22Rv1 (cell line): ENCODE results near the gene RNF182.

ENCODE experiments used
- H3K27ac ChIP-seq: fragments of 450-650 bp; 2 replicates; pipeline ENCODE4 v1.5.1; 2017
- ZFX ChIP-seq: fragments of 450-650 bp; IDR thresholded peaks from 2 replicates; pipeline ENCODE4 v1.6.1; 2017; ENCODE audit warnings: antibody characterized with exemption, borderline replicate concordance
- TF ChIP-seq, protein P1 (sequence below): fragments of 450-650 bp; IDR thresholded peaks from 2 replicates; pipeline ENCODE4 v1.5.1; 2017; ENCODE audit warnings: mild to moderate bottlenecking

RNF182 gene

DNA sequence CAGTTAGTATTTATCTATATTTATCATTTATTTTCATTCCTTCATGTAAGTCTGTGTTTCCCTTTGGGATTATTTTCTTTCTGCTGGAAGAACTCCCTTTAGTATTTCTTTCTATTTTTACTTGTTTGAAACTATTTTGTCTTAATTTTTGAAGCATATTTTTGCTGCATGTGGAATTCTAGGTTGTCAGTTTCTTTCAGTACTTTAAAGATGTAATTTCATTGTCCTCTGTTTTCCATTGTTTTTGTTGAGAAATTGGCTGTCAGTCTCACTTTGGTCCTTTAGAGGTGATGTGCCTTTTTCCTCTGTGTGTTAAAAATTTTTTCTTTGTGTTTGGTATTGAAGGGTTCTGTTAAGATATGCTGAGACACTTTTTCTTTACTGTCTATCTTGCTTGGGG, 17.1 kb downstream of the RNF182 start:
- TF ChIP-seq ZFX: no peak
- TF ChIP-seq, protein P1, sequence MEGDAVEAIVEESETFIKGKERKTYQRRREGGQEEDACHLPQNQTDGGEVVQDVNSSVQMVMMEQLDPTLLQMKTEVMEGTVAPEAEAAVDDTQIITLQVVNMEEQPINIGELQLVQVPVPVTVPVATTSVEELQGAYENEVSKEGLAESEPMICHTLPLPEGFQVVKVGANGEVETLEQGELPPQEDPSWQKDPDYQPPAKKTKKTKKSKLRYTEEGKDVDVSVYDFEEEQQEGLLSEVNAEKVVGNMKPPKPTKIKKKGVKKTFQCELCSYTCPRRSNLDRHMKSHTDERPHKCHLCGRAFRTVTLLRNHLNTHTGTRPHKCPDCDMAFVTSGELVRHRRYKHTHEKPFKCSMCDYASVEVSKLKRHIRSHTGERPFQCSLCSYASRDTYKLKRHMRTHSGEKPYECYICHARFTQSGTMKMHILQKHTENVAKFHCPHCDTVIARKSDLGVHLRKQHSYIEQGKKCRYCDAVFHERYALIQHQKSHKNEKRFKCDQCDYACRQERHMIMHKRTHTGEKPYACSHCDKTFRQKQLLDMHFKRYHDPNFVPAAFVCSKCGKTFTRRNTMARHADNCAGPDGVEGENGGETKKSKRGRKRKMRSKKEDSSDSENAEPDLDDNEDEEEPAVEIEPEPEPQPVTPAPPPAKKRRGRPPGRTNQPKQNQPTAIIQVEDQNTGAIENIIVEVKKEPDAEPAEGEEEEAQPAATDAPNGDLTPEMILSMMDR: no peak
- no peak overlapping the region for H3K27ac ChIP-seq

DNA sequence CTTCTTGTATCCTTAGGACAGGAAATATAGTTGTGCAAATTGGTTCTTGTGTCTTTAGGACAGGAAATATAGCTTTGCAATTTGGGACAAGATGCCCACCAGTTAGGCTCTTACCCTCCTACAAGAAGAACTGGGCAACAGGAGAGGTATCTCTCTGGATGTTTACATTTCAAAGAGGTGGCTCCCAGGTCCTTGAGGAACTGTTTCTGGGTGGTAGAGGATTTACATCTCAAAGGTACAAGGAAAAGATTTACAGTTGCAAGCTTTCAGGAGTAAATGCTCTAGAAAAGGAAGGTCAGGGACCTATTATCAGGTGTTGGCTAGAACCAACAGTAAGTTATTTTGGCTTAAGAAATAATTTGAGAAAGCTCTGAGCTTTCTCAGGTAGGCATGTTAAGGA, 19.2 kb downstream of the RNF182 start:
- TF ChIP-seq, protein P1: no peak
- no peak for TF ChIP-seq ZFX
- no peak overlapping the region for H3K27ac ChIP-seq

DNA sequence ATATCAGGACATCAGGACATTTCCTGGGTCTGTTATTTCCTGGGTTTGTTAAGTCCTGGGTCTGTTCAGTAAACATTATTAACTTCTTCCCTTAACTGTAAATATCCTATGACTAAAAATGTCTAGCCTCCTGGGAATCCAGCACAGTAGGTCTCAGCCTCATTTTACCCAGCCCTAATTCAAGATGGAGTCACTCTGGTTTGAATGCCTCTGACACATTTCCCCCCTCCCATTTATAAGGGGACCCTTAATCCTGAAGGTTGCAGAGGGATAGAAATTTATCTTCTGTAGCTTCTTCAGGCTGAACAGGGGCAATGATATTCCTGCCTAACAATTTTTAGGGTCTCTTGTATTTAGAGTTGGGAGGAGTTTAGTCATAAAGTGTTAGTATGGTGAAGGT, 21.8 kb downstream of the RNF182 start:
- no peak overlapping the region for H3K27ac ChIP-seq
- TF ChIP-seq, protein P1: no peak
- no peak for TF ChIP-seq ZFX

DNA sequence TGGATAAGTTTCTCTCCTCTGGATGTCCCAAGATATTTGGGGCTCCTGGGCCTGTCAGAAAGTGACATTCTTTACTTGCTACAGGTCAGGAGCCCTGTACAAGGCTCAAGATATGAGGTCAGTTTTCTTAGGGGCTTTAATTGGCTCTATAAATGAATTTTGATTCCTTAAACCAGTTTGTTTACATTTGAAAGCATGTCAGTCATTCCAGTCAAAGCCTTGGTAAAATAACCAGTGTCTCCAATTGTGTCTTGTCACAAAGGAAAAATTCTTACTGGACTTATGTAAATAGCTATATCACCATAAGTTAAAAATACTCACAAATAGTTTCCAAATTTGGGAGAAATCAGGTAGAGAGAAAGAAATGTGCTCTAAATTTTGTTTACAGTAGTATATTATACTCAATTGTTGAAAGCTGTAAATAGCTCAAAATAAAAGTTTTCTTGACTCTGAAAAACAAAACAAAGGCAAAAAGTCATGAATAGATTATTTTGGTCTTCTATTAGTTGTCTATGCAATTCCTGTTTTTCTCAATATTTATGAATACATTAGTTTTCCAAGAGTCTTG, 22.9 kb downstream of the RNF182 start:
- no peak overlapping the region for H3K27ac ChIP-seq
- TF ChIP-seq ZFX: no peak
- TF ChIP-seq, protein P1: no peak

DNA sequence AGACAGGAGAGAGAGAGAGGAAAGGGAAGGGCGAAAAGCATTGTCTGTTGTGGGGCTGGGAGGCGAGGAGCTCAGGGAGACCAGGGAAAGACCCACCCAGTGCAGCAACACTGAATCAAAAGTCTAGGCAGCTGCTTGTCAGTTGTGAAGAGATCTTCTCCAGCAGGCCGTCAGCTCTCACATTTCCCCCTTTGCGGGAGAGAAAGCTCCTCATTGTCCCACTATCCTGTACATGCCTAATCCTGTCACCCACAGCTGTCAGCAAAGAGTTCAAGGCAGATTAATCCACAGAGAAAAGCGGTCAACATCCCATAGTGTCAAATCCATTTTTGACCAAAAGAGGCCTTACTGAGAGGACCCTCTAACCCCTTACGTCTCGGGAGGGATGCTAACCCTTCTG, 27.3 kb downstream of the RNF182 start:
- no peak overlapping the region for H3K27ac ChIP-seq
- TF ChIP-seq ZFX: no peak
- TF ChIP-seq, protein P1: no peak

DNA sequence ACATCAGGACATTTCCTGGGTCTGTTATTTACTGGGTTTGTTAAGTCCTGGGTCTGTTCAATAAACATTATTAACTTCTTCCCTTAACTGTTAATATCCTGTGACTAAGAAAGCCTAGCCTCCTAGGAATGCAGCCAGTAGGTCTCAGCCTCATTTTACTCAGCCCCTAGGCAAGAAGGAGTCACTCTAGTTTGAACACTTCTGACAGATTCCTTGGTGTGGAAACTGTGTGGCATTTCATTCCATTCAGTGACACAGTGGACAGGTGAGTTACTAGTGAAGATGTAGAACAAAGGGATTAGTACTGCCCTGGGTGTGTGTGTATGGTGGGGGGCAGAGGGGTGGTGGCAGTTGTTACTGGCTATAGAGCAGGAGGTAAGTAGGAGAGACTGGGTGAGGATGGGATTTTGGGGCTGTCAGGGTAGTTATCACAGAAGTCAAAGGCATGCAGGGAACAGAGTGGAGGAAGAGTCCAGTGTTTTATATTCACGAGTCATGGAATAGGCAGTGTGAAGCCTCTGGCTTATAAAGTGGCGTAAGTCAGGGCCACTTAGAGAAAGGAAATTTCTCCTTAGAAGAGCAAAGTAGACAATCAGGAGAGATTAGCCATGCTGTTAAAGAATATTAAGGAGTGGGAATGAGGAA, 28.4 kb downstream of the RNF182 start:
- no peak overlapping the region for H3K27ac ChIP-seq
- no peak for TF ChIP-seq ZFX
- TF ChIP-seq, protein P1: no peak

DNA sequence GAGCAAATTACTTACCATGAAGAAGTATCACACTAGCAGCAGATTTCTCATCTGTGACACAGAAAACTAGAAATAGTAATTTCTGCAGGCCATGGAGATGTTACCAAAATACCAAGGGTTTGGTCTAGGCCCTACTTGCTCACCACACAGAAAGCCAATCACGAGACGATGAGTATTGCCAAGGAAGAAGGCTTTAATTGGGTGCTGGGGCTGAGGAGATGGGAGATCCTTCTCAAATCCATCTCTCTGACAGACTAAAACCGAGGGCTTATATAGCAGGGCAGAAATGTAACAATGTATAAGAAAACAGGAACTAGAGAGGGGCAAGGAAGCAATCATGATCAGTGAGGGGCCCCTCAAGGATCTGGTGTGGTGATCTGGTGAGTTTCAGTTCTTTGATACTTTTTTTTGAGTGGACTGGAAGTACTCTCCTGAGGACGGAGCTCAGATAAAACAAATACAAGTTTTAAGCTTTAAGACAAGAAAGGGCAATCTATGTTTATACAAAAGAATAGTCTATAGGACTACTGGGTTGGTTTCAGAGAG, 40.9 kb downstream of the RNF182 start:
- no peak overlapping the region for H3K27ac ChIP-seq
- TF ChIP-seq, protein P1: no peak
- no peak for TF ChIP-seq ZFX
